AG10803 (cell line): ENCODE results near the gene DNAH14.
"Not testable (repeated sequence)": the region's sequence is repeated elsewhere in the genome, so short reads cannot be mapped to it uniquely, and the experiment has no call there.

Experiments
- DNase-seq: peaks from one replicate; pipeline ENCODE4 v3.0.0; 2010; ENCODE audit warnings: low read depth
- H3K4me3 ChIP-seq: 2 replicates; pipeline ENCODE4 v1.5.1; 2011; ENCODE audit warnings: mild to moderate bottlenecking, low read length, control low read depth
- CTCF ChIP-seq: conservative IDR thresholded peaks from 2 replicates; pipeline ENCODE4 v1.5.1; 2011; ENCODE audit warnings: mild to moderate bottlenecking, low read length, control low read depth, inconsistent platforms

DNAH14 gene

GRCh38 chr1:224980181-224980580 lies 50.7 kb downstream of the DNAH14 start:
- H3K4me3 ChIP-seq: no peak overlapping the region
- TF ChIP-seq CTCF: no peak
- DNase-seq: no peak

GRCh38 chr1:224981922-224982354 lies 52.5 kb downstream of the DNAH14 start:
- DNase-seq, H3K4me3 ChIP-seq: not testable (repeated sequence)

GRCh38 chr1:224988042-224988441 lies 58.6 kb downstream of the DNAH14 start:
- DNase-seq: no peak
- no peak overlapping the region for H3K4me3 ChIP-seq
- no peak for TF ChIP-seq CTCF

- TF ChIP-seq CTCF: no peak
- H3K4me3 ChIP-seq: no peak overlapping the region
- no peak for DNase-seq
Observed at GRCh38 chr1:224989615-224990014, 60.1 kb downstream of the DNAH14 start.

GRCh38 chr1:224991550-224991949 lies 62.1 kb downstream of the DNAH14 start:
- H3K4me3 ChIP-seq, DNase-seq: not testable (repeated sequence)

- no peak for DNase-seq
- TF ChIP-seq CTCF: no peak
- no peak overlapping the region for H3K4me3 ChIP-seq
Observed at GRCh38 chr1:224995602-224996001, 66.1 kb downstream of the DNAH14 start.

GRCh38 chr1:224996266-224996665 lies 66.8 kb downstream of the DNAH14 start:
- DNase-seq: no peak
- TF ChIP-seq CTCF: no peak
- no peak overlapping the region for H3K4me3 ChIP-seq

DNA sequence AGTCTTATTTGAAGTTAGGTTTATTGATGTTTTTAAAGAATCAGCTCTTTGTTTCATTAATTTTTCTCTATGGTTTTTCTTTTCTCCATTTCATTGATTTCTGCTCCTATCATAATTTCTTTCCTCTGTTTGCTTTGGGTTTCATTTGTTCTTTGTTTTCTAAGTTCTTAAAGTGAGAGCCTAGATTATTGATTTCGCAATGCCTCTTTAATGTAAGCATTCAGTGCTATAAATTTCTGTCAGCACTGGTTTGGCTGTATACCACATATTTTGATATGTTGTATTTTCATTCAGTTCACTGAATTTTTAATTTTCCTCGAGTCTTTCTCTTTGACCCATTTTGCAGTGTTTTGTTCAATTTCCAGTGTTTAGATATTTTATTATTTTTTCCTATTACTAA lies 68.7 kb downstream of the DNAH14 start:
- H3K4me3 ChIP-seq: no peak overlapping the region
- TF ChIP-seq CTCF: no peak
- DNase-seq: no peak
